ENCODE results near the gene TBC1D22A. TPM values are rescaled to one million over a fixed set of nuclear protein-coding genes. Genes with fewer than 3 reads are reported as not detected.
"Not testable (repeated sequence)": the region's sequence is repeated elsewhere in the genome, so short reads cannot be mapped to it uniquely, and the experiment has no call there.

TBC1D22A gene
- total RNA-seq, 1 experiment from 2014 or later, result 14.3 TPM

GRCh38 chr22:47116426-47117341, 354.2 kb downstream of the TBC1D22A start:
- TF ChIP-seq EZH2 (IDR thresholded peaks at IDR 0.05; ENCODE audit: low read length, unreplicated experiment) (no peak), EZH2phosphoT487 (IDR thresholded peaks at IDR 0.05; ENCODE audit: borderline replicate concordance, low read length) (no peak)
- TF ChIP-seq, protein P1, sequence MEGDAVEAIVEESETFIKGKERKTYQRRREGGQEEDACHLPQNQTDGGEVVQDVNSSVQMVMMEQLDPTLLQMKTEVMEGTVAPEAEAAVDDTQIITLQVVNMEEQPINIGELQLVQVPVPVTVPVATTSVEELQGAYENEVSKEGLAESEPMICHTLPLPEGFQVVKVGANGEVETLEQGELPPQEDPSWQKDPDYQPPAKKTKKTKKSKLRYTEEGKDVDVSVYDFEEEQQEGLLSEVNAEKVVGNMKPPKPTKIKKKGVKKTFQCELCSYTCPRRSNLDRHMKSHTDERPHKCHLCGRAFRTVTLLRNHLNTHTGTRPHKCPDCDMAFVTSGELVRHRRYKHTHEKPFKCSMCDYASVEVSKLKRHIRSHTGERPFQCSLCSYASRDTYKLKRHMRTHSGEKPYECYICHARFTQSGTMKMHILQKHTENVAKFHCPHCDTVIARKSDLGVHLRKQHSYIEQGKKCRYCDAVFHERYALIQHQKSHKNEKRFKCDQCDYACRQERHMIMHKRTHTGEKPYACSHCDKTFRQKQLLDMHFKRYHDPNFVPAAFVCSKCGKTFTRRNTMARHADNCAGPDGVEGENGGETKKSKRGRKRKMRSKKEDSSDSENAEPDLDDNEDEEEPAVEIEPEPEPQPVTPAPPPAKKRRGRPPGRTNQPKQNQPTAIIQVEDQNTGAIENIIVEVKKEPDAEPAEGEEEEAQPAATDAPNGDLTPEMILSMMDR (conservative IDR thresholded peaks at IDR 0.05; ENCODE audit: low read depth, low read length), result no peak
- H3K27ac ChIP-seq (ENCODE audit: low read length), result no peak overlapping the region
- H3K4me1 ChIP-seq (ENCODE audit: insufficient read depth, low read length), result no peaks in the 10 kb centered on the region
- no peaks in the 10 kb centered on the region for H4K20me1 ChIP-seq (ENCODE audit: low read length)
- H3K79me2 ChIP-seq (ENCODE audit: low read length), result no peaks in the 10 kb centered on the region
- no peaks in the 10 kb centered on the region for H3K36me3 ChIP-seq (ENCODE audit: low read depth, low read length)
- ATAC-seq (no peak), DNase-seq (no peak)
- H3K27me3 ChIP-seq (ENCODE audit: low read length), result no peaks in the 10 kb centered on the region
- CTCF ChIA-PET, result no interaction called here
- H3K4me3 ChIP-seq (ENCODE audit: low read length), result no peak overlapping the region
- H3K4me2 ChIP-seq (ENCODE audit: low read length), result no peak overlapping the region
- no TSS peak for BruUV-seq (replicated peaks)
- intact Hi-C loops (cut with micrococcal nuclease), result no loop called here
- POLR2A ChIA-PET (ENCODE audit: unreplicated experiment), result no interaction called here
- no peaks in the 10 kb centered on the region for H3K9me3 ChIP-seq (ENCODE audit: low read length)
- H3K9me2 ChIP-seq (replicated peaks; ENCODE audit: low read length), result no peaks in the 10 kb centered on the region
- H2AFZ ChIP-seq (ENCODE audit: low read length), result no peak overlapping the region
- no peak overlapping the region for H3K9ac ChIP-seq (ENCODE audit: low read length)
- no peaks in the 10 kb centered on the region for H3F3A ChIP-seq (ENCODE audit: low read length, unreplicated experiment)

- H3K79me2 ChIP-seq (ENCODE audit: low read length); H4K20me1 ChIP-seq (ENCODE audit: low read length); ATAC-seq; H3K9me3 ChIP-seq (ENCODE audit: low read length); H3K9ac ChIP-seq (ENCODE audit: low read length); DNase-seq; H3F3A ChIP-seq (ENCODE audit: low read length, unreplicated experiment); BruUV-seq (replicated peaks); H3K9me2 ChIP-seq (replicated peaks; ENCODE audit: low read length); H3K27me3 ChIP-seq (ENCODE audit: low read length); CTCF ChIA-PET; H3K4me2 ChIP-seq (ENCODE audit: low read length); H2AFZ ChIP-seq (ENCODE audit: low read length); H3K36me3 ChIP-seq (ENCODE audit: low read depth, low read length); POLR2A ChIA-PET (ENCODE audit: unreplicated experiment); H3K27ac ChIP-seq (ENCODE audit: low read length); H3K4me3 ChIP-seq (ENCODE audit: low read length); H3K4me1 ChIP-seq (ENCODE audit: insufficient read depth, low read length); intact Hi-C loops (cut with micrococcal nuclease): not testable (repeated sequence)
Measured at GRCh38 chr22:47117442-47117841, 355.0 kb downstream of the TBC1D22A start.

GRCh38 chr22:47119181-47119580, 356.7 kb downstream of the TBC1D22A start:
- no peaks in the 10 kb centered on the region for H3F3A ChIP-seq (ENCODE audit: low read length, unreplicated experiment)
- H3K9ac ChIP-seq (ENCODE audit: low read length), result no peak overlapping the region
- no peaks in the 10 kb centered on the region for H3K79me2 ChIP-seq (ENCODE audit: low read length)
- intact Hi-C loops (cut with micrococcal nuclease), result no loop called here
- TF ChIP-seq, protein P1 (conservative IDR thresholded peaks at IDR 0.05; ENCODE audit: low read depth, low read length), result no peak
- no peak for TF ChIP-seq EZH2 (IDR thresholded peaks at IDR 0.05; ENCODE audit: low read length, unreplicated experiment)
- no peak for TF ChIP-seq EZH2phosphoT487 (IDR thresholded peaks at IDR 0.05; ENCODE audit: borderline replicate concordance, low read length)
- H3K4me1 ChIP-seq (ENCODE audit: insufficient read depth, low read length), result no peaks in the 10 kb centered on the region
- H3K4me2 ChIP-seq (ENCODE audit: low read length), result no peak overlapping the region
- H3K9me3 ChIP-seq (ENCODE audit: low read length), result no peaks in the 10 kb centered on the region
- H3K36me3 ChIP-seq (ENCODE audit: low read depth, low read length), result no peaks in the 10 kb centered on the region
- ChIA-PET POLR2A (ENCODE audit: unreplicated experiment) (no interaction called here), CTCF (no interaction called here)
- no peak for ATAC-seq
- no TSS peak for BruUV-seq (replicated peaks)
- no peak overlapping the region for H3K27ac ChIP-seq (ENCODE audit: low read length)
- no peak overlapping the region for H3K4me3 ChIP-seq (ENCODE audit: low read length)
- H3K27me3 ChIP-seq (ENCODE audit: low read length), result no peaks in the 10 kb centered on the region
- no peak overlapping the region for H2AFZ ChIP-seq (ENCODE audit: low read length)
- no peaks in the 10 kb centered on the region for H4K20me1 ChIP-seq (ENCODE audit: low read length)
- no peaks in the 10 kb centered on the region for H3K9me2 ChIP-seq (replicated peaks; ENCODE audit: low read length)
- DNase-seq, result no peak

Data from PC-3 (cell line).